ENCODE results near the gene LZTS3. TPM values are rescaled to one million over a fixed set of nuclear protein-coding genes. Genes with fewer than 3 reads are reported as not detected.
"Not testable (repeated sequence)": the region's sequence is repeated elsewhere in the genome, so short reads cannot be mapped to it uniquely, and the experiment has no call there.

Gene LZTS3
- total and polyA plus RNA-seq, 4 donors, result 3.3 to 9.9 (median 8.0) TPM

DNA sequence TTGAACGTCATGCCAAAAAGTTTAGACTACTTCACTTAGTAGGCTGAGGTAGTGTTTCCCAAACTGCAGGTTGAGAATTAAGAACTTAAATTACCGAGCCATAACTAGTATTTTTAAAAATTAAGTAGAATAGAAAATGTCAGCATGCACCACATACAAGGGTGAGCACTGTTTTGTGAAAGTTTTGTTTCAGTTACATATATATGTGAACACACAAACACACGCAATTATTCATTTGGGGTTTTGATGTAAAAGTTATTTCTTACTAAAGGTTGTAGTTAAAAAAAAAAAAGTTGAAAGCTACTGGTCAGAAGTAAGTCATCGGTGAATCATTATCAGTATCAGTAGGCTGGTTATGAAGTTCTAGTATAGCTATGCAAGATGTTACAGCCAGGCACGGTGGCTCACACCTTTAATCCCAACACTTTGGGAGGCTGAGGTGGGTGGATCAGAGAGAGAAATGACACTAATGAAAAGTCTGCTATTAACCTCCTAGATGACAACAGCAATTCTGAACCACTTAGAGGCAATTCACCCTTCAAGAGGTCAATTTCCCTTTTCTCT is 37.8 kb downstream of the LZTS3 start:
- Histone ChIP-seq H3K27me3 (ENCODE audit: control insufficient read depth in 1 of 2, insufficient read depth in 2 of 2, low read length in 1 of 2) (no peaks in the 10 kb centered on the region), H3K4me1 (ENCODE audit: control insufficient read depth in 1 of 2, insufficient read depth in 2 of 2, low read length in 2 of 2) (no peaks in the 10 kb centered on the region), H3K4me3 (ENCODE audit: low read length in 2 of 2) (no peak overlapping the region), H3K27ac (ENCODE audit: low read depth in 1 of 2, low read length in 2 of 2) (no peak overlapping the region), H3K9me3 (ENCODE audit: control insufficient read depth, low read length) (no peaks in the 10 kb centered on the region), H3K36me3 (ENCODE audit: control insufficient read depth in 1 of 2, insufficient read depth in 2 of 2, low read length in 1 of 2) (no peaks in the 10 kb centered on the region)
- no peak for DNase-seq
- intact Hi-C loops (cut with DNase I), result no loop called here
- ATAC-seq (ENCODE audit: low FRiP score), result no peak
- 89 to 95% methylated on average over 5 of the region's 5 CpGs for WGBS, 2 donors

DNA sequence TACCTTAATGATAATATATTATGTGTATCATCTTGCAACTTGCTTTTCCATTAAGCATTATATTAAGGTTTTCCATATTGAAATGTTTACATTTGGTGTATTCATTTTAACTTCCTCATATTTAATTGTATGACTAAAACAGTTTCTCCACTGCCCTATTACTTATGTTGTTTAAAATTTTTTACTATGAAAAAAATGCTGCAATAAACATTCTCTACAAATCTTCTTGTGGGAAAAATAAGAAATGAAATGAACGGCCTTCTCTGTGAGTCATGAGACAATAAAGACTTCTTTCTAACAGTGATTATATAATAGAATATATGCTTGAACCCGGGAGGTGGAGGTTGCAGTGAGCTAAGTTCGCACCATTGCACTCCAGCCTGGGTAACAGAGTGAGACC is 39.2 kb downstream of the LZTS3 start:
- Histone ChIP-seq H3K4me1 (ENCODE audit: control insufficient read depth in 1 of 2, insufficient read depth in 2 of 2, low read length in 2 of 2) (no peaks in the 10 kb centered on the region), H3K27me3 (ENCODE audit: control insufficient read depth in 1 of 2, insufficient read depth in 2 of 2, low read length in 1 of 2) (no peaks in the 10 kb centered on the region), H3K4me3 (ENCODE audit: low read length in 2 of 2) (no peak overlapping the region), H3K27ac (ENCODE audit: low read depth in 1 of 2, low read length in 2 of 2) (no peak overlapping the region), H3K9me3 (ENCODE audit: control insufficient read depth, low read length) (no peaks in the 10 kb centered on the region), H3K36me3 (ENCODE audit: control insufficient read depth in 1 of 2, insufficient read depth in 2 of 2, low read length in 1 of 2) (no peaks in the 10 kb centered on the region)
- intact Hi-C loops (cut with DNase I), result no loop called here
- WGBS, 2 donors, result 91 to 96% methylated on average over 3 of the region's 3 CpGs
- no peak for ATAC-seq (ENCODE audit: low FRiP score)
- no peak for DNase-seq

DNA sequence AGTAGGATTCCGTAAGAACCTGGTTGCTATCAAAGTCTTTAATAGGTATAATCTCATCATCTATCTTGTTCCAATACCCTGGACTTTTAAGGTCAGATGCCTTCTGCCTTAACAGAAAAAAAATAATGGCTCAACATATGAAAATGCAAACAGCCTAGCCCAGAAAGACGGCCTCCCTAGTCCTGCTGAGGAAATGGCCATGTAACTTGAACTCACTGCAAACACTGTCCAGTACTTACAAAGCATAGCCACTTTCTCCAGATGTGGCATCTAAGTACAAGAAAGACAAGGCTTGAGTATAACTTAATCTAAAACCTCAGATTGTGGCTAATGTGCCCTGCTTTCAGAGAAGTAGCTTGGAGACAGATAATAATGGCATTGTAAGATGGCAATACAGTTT is 40.2 kb downstream of the LZTS3 start:
- 93 to 95% methylated on average over 2 of the region's 2 CpGs for WGBS, 2 donors
- no peak for DNase-seq
- intact Hi-C loops (cut with DNase I), result no loop called here
- Histone ChIP-seq H3K4me1 (ENCODE audit: control insufficient read depth in 1 of 2, insufficient read depth in 2 of 2, low read length in 2 of 2) (no peaks in the 10 kb centered on the region), H3K9me3 (ENCODE audit: control insufficient read depth, low read length) (no peaks in the 10 kb centered on the region), H3K27ac (ENCODE audit: low read depth in 1 of 2, low read length in 2 of 2) (no peak overlapping the region), H3K36me3 (ENCODE audit: control insufficient read depth in 1 of 2, insufficient read depth in 2 of 2, low read length in 1 of 2) (no peaks in the 10 kb centered on the region), H3K4me3 (ENCODE audit: low read length in 2 of 2) (no peak overlapping the region), H3K27me3 (ENCODE audit: control insufficient read depth in 1 of 2, insufficient read depth in 2 of 2, low read length in 1 of 2) (no peaks in the 10 kb centered on the region)
- ATAC-seq (ENCODE audit: low FRiP score), result no peak

GRCh38 chr20:3130051-3130600 is 43.2 kb downstream of the LZTS3 start:
- intact Hi-C loops (cut with DNase I), result no loop called here
- Histone ChIP-seq H3K27ac (ENCODE audit: low read depth in 1 of 2, low read length in 2 of 2) (no peak overlapping the region), H3K4me3 (ENCODE audit: low read length in 2 of 2) (no peak overlapping the region), H3K36me3 (ENCODE audit: control insufficient read depth in 1 of 2, insufficient read depth in 2 of 2, low read length in 1 of 2) (no peaks in the 10 kb centered on the region), H3K4me1 (ENCODE audit: control insufficient read depth in 1 of 2, insufficient read depth in 2 of 2, low read length in 2 of 2) (no peaks in the 10 kb centered on the region), H3K27me3 (ENCODE audit: control insufficient read depth in 1 of 2, insufficient read depth in 2 of 2, low read length in 1 of 2) (no peaks in the 10 kb centered on the region), H3K9me3 (ENCODE audit: control insufficient read depth, low read length) (no peaks in the 10 kb centered on the region)
- 88 to 96% methylated on average over 2 of the region's 2 CpGs for WGBS, 2 donors
- no peak for DNase-seq
- no peak for ATAC-seq (ENCODE audit: low FRiP score)

DNA sequence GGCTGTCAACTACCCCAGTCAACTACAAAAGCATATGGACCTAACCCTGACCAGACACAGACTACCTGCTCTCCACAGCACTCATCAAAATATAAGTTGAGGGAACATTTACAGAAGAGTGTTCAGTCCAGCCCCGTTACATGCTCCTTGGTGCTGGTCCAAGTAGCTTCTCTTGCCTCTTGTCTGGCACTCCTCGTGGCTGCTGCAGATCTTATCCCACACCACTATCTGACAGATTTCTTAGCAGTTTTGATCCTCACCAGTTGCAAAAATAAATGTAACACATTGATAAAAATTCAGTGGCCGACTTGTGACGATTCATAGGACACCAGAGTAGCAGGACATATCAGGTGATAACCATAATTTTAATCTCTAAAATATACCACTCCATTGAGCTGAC is 44.3 kb downstream of the LZTS3 start:
- Histone ChIP-seq H3K4me3 (ENCODE audit: low read length in 2 of 2) (no peak overlapping the region), H3K27ac (ENCODE audit: low read depth in 1 of 2, low read length in 2 of 2) (no peak overlapping the region), H3K4me1 (ENCODE audit: control insufficient read depth in 1 of 2, insufficient read depth in 2 of 2, low read length in 2 of 2) (no peaks in the 10 kb centered on the region), H3K9me3 (ENCODE audit: control insufficient read depth, low read length) (no peaks in the 10 kb centered on the region), H3K27me3 (ENCODE audit: control insufficient read depth in 1 of 2, insufficient read depth in 2 of 2, low read length in 1 of 2) (no peaks in the 10 kb centered on the region), H3K36me3 (ENCODE audit: control insufficient read depth in 1 of 2, insufficient read depth in 2 of 2, low read length in 1 of 2) (no peaks in the 10 kb centered on the region)
- WGBS, 2 donors, result 76 to 78% methylated on average over 4 of the region's 4 CpGs
- DNase-seq (no peak), ATAC-seq (ENCODE audit: low FRiP score) (no peak)
- intact Hi-C loops (cut with DNase I), result no loop called here

DNA sequence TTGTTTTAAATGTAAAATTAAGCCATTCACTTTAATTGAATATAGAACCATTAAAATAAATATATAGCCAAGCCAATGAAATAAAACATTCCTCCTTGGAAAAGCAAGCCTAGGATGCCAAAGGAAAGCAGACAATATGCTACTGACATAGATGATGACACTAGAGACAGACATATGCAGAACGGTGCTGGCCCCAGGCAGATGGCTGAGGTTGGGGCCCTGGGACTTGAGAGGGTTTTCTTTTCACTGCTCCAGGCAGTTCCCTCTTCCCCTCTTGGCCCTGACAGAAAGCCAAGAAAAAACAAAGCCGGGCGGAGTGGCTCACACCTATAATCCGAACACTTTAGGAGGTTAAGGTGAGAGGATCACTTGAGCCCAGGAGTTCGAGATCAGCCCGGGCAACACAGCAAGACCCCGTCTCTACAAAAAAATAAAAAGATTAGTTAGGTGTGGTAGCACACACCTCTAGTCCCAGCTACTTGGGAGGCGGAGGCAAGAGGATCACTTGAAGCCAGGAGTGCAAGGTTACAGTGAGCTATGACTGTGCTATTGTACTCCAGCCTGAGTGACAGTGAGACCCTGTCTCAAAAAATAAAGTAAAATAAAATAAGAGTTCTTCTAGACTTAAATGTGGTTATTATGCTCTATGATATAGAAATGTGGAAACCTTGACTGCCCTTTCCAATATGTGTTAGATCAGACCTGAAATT is 44.9 kb downstream of the LZTS3 start:
- H3K27me3 ChIP-seq (ENCODE audit: control insufficient read depth in 1 of 2, insufficient read depth in 2 of 2, low read length in 1 of 2), result no peaks in the 10 kb centered on the region
- no peaks in the 10 kb centered on the region for H3K4me1 ChIP-seq (ENCODE audit: control insufficient read depth in 1 of 2, insufficient read depth in 2 of 2, low read length in 2 of 2)
- DNase-seq (no peak), ATAC-seq (ENCODE audit: low FRiP score) (no peak)
- intact Hi-C loops (cut with DNase I), result no loop called here
- WGBS, 2 donors, result 77 to 81% methylated on average over 8 of the region's 8 CpGs
- no peaks in the 10 kb centered on the region for H3K36me3 ChIP-seq (ENCODE audit: control insufficient read depth in 1 of 2, insufficient read depth in 2 of 2, low read length in 1 of 2)
- H3K27ac ChIP-seq (ENCODE audit: low read depth in 1 of 2, low read length in 2 of 2), result no peak overlapping the region
- H3K9me3 ChIP-seq (ENCODE audit: control insufficient read depth, low read length), result no peaks in the 10 kb centered on the region
- no peak overlapping the region for H3K4me3 ChIP-seq (ENCODE audit: low read length in 2 of 2)

DNA sequence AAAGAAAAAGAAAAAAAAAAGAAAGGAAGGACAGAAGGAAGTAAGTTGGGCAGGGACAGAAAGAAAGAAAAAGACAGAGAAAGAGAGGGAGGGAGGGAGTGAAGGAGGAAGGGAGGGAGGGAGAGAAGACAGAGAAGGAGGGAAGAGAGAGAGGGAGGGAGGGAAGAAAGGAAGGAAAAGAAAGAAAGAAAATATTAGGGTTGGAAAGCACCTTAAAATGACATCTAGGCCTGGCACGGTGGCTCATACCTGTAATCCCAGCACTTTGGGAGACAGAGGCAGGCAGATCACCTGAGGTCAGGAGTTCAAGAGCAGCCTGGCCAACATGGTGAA is 46.9 kb downstream of the LZTS3 start:
- no peaks in the 10 kb centered on the region for H3K9me3 ChIP-seq (ENCODE audit: control insufficient read depth, low read length)
- H3K4me1 ChIP-seq (ENCODE audit: control insufficient read depth in 1 of 2, insufficient read depth in 2 of 2, low read length in 2 of 2), result no peaks in the 10 kb centered on the region
- no peak overlapping the region for H3K27ac ChIP-seq (ENCODE audit: low read depth in 1 of 2, low read length in 2 of 2)
- 85 to 92% methylated on average over 1 of the region's 1 CpG for WGBS, 2 donors
- no peak overlapping the region for H3K4me3 ChIP-seq (ENCODE audit: low read length in 2 of 2)
- ATAC-seq (ENCODE audit: low FRiP score), result no peak
- intact Hi-C loops (cut with DNase I), result no loop called here
- no peaks in the 10 kb centered on the region for H3K27me3 ChIP-seq (ENCODE audit: control insufficient read depth in 1 of 2, insufficient read depth in 2 of 2, low read length in 1 of 2)
- no peak for DNase-seq
- H3K36me3 ChIP-seq (ENCODE audit: control insufficient read depth in 1 of 2, insufficient read depth in 2 of 2, low read length in 1 of 2), result peaks cover 0 to 1% of the 10 kb centered on the region in 2 donors

GRCh38 chr20:3125776-3126526 is 47.4 kb downstream of the LZTS3 start:
- H3K27ac ChIP-seq (ENCODE audit: low read depth in 1 of 2, low read length in 2 of 2); H3K36me3 ChIP-seq (ENCODE audit: control insufficient read depth in 1 of 2, insufficient read depth in 2 of 2, low read length in 1 of 2); H3K27me3 ChIP-seq (ENCODE audit: control insufficient read depth in 1 of 2, insufficient read depth in 2 of 2, low read length in 1 of 2); DNase-seq; ATAC-seq (ENCODE audit: low FRiP score); H3K4me3 ChIP-seq (ENCODE audit: low read length in 2 of 2); H3K4me1 ChIP-seq (ENCODE audit: control insufficient read depth in 1 of 2, insufficient read depth in 2 of 2, low read length in 2 of 2); H3K9me3 ChIP-seq (ENCODE audit: control insufficient read depth, low read length); intact Hi-C loops (cut with DNase I): not testable (repeated sequence)
- 95 to 96% methylated on average over 21 to 25 of the region's 25 CpGs for WGBS, 2 donors

All from aorta (tissue), 5 donors.